ENCODE data around the gene FAM229A. TPM values are rescaled to one million over a fixed set of nuclear protein-coding genes. Genes with fewer than 3 reads are reported as not detected.
A peak's percentile ranks its signal among the peaks of the same experiment; 100 is the strongest.

The FAM229A gene
- total and polyA plus RNA-seq, 2 donors (not counting 1 experiment from before 2014, with no cell fraction given) = 0.77 to 0.99 TPM

DNA sequence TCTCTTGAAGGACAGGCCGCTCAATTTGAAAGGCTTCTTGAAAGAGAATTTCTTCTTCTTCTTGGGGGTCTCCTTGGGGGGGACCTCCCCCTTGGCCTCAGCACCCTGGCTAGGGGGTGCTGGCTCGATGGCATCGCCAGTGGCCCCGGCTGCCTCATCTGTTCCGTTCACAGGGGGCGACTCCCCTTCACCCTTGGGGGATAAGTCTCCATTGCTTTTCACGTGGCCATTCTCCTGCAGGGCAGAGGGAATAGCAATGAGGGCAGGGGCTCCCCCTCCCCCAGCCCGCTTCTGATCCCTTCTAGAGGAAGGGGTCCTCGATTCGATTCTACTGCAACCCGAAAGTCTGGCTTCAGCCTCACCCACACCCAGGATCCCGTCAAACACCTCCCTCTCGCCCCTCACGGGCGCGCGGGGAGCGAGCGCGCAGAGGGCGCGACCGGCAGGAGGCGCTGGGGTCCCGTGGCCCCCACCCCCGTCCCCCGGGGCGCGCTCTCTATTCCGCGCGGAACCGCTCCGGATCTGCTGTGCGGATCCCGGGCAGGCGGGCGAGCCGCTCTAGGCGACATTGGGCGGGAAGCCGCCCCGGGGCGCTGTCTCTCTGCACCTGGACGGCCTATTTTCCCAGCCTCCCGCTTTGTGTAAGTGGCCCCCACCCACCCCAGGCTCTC, 27.3 kb downstream of the FAM229A start:
- no peak for TF ChIP-seq EZH2 (IDR thresholded peaks at IDR 0.05; ENCODE audit: low read length, missing control alignments)
- TF ChIP-seq, protein P1, sequence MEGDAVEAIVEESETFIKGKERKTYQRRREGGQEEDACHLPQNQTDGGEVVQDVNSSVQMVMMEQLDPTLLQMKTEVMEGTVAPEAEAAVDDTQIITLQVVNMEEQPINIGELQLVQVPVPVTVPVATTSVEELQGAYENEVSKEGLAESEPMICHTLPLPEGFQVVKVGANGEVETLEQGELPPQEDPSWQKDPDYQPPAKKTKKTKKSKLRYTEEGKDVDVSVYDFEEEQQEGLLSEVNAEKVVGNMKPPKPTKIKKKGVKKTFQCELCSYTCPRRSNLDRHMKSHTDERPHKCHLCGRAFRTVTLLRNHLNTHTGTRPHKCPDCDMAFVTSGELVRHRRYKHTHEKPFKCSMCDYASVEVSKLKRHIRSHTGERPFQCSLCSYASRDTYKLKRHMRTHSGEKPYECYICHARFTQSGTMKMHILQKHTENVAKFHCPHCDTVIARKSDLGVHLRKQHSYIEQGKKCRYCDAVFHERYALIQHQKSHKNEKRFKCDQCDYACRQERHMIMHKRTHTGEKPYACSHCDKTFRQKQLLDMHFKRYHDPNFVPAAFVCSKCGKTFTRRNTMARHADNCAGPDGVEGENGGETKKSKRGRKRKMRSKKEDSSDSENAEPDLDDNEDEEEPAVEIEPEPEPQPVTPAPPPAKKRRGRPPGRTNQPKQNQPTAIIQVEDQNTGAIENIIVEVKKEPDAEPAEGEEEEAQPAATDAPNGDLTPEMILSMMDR (conservative IDR thresholded peaks at IDR 0.05 in 1 of 2, IDR thresholded peaks at IDR 0.05 in 1 of 2; ENCODE audit: low read depth in 1 of 2, low read length in 2 of 2) = peak; percentile 55 to 74
- H3K79me2 ChIP-seq (ENCODE audit: control insufficient read depth, insufficient read depth, low read length) = peaks cover 5% of the 10 kb centered on the region
- H4K20me1 ChIP-seq (ENCODE audit: control insufficient read depth, extremely low read depth, insufficient read depth, low read length) = no peaks in the 10 kb centered on the region
- H3K9me3 ChIP-seq (ENCODE audit: control insufficient read depth, insufficient read depth, low read depth, low read length) = no peaks in the 10 kb centered on the region
- H3K36me3 ChIP-seq (ENCODE audit: control insufficient read depth, insufficient read depth, low read length) = peaks cover 5% of the 10 kb centered on the region
- peak overlapping the region; percentile 38 to 71 (median 58) for H3K4me3 ChIP-seq (replicated peaks in 1 of 4; ENCODE audit: control extremely low read depth in 1 of 4, insufficient read depth in 1 of 4, low read depth in 3 of 4, low read length in 4 of 4)
- peak; percentile 36 to 37 for DNase-seq (ENCODE audit: low read depth in 2 of 2)
- peak overlapping the region; percentile 49 for H3K4me2 ChIP-seq (ENCODE audit: extremely low read depth, insufficient read depth, low read length)
- no peak overlapping the region for H3K27ac ChIP-seq (ENCODE audit: insufficient read depth, low read length)
- H3K4me1 ChIP-seq (ENCODE audit: control insufficient read depth, extremely low read depth, insufficient read depth, low read length) = peaks cover 5% of the 10 kb centered on the region
- H3K9ac ChIP-seq (ENCODE audit: insufficient read depth, low read length) = peak overlapping the region; percentile 46
- no peak overlapping the region for H2AFZ ChIP-seq (ENCODE audit: low read length)
- H3K27me3 ChIP-seq (ENCODE audit: control insufficient read depth, insufficient read depth, low read length) = peaks cover 3% of the 10 kb centered on the region

DNA sequence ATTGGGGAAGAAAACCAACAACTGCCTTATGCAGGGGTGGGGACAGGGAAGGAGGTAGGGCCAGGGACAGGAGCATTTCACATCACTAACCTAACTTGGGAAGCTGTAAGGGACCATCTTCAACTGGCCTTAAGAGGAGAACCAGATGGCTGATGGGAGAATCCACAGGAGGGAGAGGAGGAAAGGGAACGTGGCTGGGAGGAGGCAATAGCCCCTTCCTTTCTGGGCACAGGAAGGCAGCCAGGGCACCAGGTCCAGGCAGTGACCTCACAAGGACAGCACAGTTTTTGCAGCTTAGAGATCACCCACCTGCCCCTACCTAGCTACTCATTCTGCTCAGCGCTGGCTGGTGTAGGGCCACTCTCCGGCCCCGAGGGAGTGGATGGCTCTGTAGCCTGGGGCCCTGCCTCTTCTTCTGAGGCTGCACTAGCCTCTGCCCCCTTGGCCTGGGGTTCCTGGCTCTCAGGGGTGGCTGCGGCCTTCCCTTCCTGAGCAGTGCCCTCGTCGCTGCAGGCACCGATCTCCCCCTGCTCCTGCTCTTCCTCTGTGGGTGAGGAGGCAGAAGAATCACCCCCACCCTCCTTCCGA, 27.9 kb downstream of the FAM229A start:
- DNase-seq (ENCODE audit: low read depth in 2 of 2) = no peak
- Histone ChIP-seq H3K36me3 (ENCODE audit: control insufficient read depth, insufficient read depth, low read length) (peaks cover 5% of the 10 kb centered on the region), H4K20me1 (ENCODE audit: control insufficient read depth, extremely low read depth, insufficient read depth, low read length) (no peaks in the 10 kb centered on the region)

More for the DNA sequence above, 27.9 kb downstream of the FAM229A start:
- Histone ChIP-seq H2AFZ (ENCODE audit: low read length) (no peak overlapping the region), H3K4me3 (replicated peaks in 1 of 4; ENCODE audit: control extremely low read depth in 1 of 4, insufficient read depth in 1 of 4, low read depth in 3 of 4, low read length in 4 of 4) (peak overlapping the region; percentile 38 to 71 (median 58)), H3K27ac (ENCODE audit: insufficient read depth, low read length) (no peak overlapping the region), H3K4me1 (ENCODE audit: control insufficient read depth, extremely low read depth, insufficient read depth, low read length) (peaks cover 5% of the 10 kb centered on the region), H3K9ac (ENCODE audit: insufficient read depth, low read length) (no peak overlapping the region), H3K9me3 (ENCODE audit: control insufficient read depth, insufficient read depth, low read depth, low read length) (no peaks in the 10 kb centered on the region), H3K27me3 (ENCODE audit: control insufficient read depth, insufficient read depth, low read length) (peaks cover 3% of the 10 kb centered on the region), H3K79me2 (ENCODE audit: control insufficient read depth, insufficient read depth, low read length) (peaks cover 5% of the 10 kb centered on the region), H3K4me2 (ENCODE audit: extremely low read depth, insufficient read depth, low read length) (peak overlapping the region; percentile 49)
- no peak for TF ChIP-seq EZH2 (IDR thresholded peaks at IDR 0.05; ENCODE audit: low read length, missing control alignments)
- TF ChIP-seq, protein P1 (conservative IDR thresholded peaks at IDR 0.05 in 1 of 2, IDR thresholded peaks at IDR 0.05 in 1 of 2; ENCODE audit: low read depth in 1 of 2, low read length in 2 of 2) = no peak
